Vagina (tissue), 2 donors: ENCODE data around the gene YIF1A.

ENCODE experiments used
- POLR2A ChIP-seq, 2 donors: fragments of 450-650 bp; IDR thresholded peaks; one replicate each; pipeline ENCODE4 v1.6.1; 2017; ENCODE audit warnings: antibody characterized with exemption in 2 of 2, mild to moderate bottlenecking in 2 of 2, moderate library complexity in 2 of 2
- POLR2AphosphoS5 ChIP-seq, 2 donors: sonication (generic); formaldehyde crosslinking; IDR thresholded peaks; one replicate each; pipeline ENCODE4 v1.9.0; 2017; ENCODE audit warnings: antibody characterized with exemption in 2 of 2, mild to moderate bottlenecking in 2 of 2, low read depth in 1 of 2; ENCODE audit not compliant: insufficient read depth in 1 of 2
- TF ChIP-seq, protein P1 (sequence below), 3 experiments: fragments of 450-650 bp in 2 of 3; fragments of 200-600 bp in 1 of 3; sonication (generic) in 1 of 3; IDR thresholded peaks; one replicate each; pipeline ENCODE4 v1.5.1; 2017 to 2019; ENCODE audit warnings: antibody characterized with exemption in 3 of 3, mild to moderate bottlenecking in 2 of 3, moderate library complexity in 2 of 3

DNA sequence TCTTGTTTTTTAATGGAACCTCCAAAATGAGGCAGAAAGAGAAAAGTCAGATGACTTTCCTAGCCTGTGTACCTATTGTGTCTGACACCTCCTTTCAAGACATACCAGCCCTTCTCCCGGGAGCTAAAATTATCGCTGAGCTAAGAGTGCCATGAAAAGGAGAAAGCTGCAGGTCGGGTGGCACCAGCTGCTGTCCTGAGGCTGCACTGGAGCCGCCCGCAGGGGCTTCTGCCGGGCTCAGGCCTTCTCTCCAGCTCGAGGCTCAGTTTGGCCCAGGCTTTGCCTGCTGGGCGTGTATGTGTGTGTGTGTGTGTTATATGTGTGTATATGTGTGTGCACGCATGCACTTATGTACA is 48.2 kb downstream of the YIF1A start:
- TF ChIP-seq, protein P1, sequence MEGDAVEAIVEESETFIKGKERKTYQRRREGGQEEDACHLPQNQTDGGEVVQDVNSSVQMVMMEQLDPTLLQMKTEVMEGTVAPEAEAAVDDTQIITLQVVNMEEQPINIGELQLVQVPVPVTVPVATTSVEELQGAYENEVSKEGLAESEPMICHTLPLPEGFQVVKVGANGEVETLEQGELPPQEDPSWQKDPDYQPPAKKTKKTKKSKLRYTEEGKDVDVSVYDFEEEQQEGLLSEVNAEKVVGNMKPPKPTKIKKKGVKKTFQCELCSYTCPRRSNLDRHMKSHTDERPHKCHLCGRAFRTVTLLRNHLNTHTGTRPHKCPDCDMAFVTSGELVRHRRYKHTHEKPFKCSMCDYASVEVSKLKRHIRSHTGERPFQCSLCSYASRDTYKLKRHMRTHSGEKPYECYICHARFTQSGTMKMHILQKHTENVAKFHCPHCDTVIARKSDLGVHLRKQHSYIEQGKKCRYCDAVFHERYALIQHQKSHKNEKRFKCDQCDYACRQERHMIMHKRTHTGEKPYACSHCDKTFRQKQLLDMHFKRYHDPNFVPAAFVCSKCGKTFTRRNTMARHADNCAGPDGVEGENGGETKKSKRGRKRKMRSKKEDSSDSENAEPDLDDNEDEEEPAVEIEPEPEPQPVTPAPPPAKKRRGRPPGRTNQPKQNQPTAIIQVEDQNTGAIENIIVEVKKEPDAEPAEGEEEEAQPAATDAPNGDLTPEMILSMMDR (IDR thresholded peaks at IDR 0.05), result no peak
- no peak for TF ChIP-seq POLR2A (IDR thresholded peaks at IDR 0.05)
- no peak for TF ChIP-seq POLR2AphosphoS5 (IDR thresholded peaks at IDR 0.05; ENCODE audit: insufficient read depth in 1 of 2, low read depth in 1 of 2)
